D341Med (cell line): Measurements from ENCODE around the gene TXLNB.
"Not testable (repeated sequence)": the region's sequence is repeated elsewhere in the genome, so short reads cannot be mapped to it uniquely, and the experiment has no call there.

ENCODE experiments used
- DNase-seq: peaks from one replicate; pipeline ENCODE4 v3.0.0; 2012; ENCODE audit warnings: low spot score

TXLNB gene

DNA sequence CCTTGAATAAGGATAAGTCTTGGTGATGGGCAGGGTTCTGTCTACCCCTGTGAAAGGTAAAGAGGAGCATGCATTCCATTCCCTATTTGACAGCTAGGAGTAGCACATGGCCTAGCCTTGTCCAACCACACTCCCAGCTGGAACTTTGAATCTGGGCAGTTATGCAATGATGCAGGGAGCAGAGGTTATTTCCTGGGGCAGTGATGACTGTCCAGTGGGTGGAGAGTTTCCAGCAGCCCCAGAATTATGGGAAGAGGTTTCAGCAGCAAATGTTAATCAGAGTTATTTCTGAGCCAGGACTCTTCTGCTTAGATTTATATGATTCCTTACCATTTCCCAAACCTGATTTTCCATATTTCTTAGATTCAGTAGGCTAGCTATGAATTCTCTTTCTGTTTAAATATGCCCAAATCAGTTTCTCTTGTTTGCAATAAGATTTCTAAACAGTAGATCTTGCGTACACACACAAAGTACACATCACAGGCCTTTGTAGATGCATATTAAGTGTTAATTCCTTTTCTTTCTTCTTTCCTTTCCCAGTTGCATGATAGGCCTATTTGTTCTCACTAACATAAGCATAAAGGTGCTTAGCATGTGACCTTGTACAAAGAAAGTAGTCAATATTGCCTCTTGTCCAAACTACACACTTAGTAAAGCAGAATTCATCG, 17.3 kb upstream of the TXLNB start:
- DNase-seq: no peak

DNA sequence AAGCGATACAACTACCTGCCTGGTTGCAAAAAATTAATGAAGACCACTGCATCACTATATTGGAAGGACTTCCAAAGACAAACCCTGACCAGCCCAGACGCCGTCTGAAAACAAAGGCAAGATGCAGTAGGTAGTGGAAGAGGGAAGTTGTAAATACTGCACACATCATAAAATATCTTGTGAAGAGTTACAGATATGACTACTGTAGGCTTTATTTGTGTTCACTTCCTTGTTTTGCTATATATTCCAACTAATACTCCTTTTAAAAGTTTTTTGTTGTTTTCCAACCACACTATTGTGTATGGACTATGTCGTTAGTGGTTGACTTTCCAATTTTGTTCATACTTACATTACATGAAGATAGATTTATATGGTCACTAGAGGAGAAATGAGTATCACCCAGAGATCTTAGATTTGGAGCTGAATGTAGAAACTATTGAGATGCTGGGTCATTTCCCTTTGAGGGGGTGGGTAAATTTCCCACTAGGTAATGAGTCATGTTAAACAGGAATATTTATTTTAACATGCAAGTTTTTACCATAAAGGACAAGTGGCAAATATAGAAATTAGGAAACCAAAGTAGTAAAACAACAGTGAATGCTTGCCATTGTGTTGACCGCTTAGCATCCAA, 16.6 kb upstream of the TXLNB start:
- DNase-seq: no peak

DNA sequence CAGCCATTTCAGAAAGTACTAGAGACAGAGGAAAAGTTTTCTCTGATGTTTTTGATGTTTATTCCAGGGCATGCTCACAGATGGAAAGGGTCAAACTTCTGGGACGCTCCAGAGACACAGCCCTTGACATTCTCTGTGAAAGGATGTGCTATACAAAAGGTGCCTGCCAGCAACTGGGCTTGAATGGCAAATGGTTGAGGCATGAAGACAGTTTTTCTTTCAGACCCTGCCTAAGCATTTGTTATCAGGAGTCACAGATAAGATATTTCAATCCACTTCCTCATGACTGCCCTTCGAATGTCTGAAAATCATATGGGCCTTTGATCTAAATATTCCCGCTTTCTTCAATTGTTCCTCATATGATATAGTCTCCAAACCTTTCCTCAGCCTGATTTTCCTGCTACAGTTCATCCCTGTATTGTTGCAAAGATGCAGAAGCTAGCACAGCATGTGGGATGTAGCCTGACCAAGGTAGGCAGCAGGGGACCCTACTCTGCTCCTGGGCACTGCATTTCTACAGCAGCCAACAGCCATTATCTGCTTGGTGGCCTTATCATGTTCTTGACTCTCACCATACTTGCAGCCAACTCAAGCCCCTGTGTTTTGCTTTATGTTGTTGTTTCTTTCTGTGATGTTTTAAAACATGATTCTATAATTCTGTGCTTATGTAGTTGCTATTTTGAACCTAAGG, 14.6 kb upstream of the TXLNB start:
- no peak for DNase-seq

DNA sequence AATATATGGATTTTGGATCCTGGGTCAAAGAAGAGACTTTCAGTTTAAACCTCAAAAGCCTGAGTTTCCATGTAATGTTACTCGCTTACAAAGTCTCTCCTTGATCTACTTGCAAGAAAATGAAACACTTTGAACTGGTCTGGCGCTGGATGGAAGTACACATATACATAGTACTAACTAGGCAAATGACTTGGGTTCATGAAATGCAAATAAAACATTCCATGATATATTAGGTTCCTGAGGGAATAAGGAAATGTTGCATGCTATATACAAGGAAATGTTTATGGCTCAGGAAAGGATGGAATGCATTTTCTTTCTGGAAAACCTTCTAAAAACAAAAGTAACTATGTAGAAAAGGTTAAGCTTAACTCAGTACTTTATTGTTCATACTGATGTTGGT, 11.4 kb upstream of the TXLNB start:
- no peak for DNase-seq

DNA sequence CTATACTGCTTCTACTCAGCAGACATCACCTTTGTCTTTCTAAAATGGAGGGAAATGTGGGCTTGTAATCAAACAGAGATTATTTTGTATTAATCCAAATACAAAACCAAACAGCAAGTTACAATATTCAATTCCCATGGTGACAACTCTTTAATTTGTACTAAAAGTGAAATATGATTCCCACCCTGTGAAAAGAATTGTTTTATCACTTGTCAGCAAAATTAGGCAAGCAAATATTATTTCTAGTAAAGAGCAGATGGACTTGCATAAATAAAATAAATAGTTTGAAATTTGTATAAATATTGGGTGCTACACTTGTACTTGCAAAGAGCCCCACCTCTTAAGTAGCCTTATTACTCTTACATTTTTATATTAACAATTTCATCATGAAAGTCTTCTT, 6.1 kb upstream of the TXLNB start:
- no peak for DNase-seq

DNA sequence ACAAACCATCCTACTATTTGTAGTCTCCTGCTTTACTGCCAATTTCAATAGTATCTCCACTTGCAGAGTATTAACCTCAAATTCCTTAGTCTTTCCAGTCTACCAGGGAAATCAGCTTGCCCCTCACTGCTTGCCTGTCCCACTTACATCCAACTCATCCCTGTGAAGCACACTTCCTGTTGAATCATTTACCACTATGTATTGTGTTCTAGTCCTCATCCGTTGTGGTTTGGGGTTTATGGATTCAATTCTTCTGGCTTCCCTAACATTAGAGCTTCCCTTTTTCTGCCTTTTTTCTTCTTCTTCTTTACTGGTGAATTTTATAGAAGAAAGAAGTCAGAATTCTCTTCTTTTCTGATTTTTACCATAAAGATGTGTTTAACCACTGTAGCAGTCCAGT, 5.1 kb upstream of the TXLNB start:
- no peak for DNase-seq

DNA sequence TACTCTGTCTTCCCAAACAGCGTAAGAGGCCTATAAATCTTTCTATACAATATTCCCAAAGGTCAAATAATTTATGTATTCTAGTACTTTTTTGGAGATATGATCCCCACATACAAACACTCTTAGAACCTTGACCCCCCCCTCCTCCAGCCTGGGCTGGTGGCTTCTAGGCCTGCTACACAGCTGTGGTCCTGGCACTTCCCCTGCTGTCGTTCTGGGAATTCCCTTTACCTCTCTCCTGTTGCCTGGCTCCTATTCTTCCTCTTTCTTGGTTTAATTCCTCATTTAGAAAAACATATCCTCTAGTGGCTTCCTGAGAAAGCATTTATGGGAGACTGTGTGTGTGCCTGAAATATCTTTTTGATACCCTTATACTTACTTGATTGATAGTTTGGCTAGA, 4.1 kb upstream of the TXLNB start:
- DNase-seq: no peak

DNA sequence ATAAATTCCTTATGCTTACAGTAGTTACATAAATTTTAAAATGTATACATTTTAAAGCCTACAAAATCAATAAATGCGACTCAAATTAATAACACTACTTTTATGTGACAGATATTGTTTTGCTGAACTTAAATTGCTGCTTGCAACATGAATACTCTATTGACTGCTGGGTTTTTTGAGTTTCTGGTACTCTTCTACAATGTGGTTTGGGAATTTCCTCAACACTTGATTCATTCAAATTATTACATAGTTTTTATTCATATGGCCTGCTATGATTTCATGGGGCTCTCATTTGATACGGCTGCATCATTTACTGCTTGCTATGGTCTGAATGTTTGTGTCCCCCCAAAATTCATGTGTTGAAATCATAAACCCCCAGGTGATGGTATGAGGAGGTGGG, 2.3 kb upstream of the TXLNB start:
- no peak for DNase-seq

DNA sequence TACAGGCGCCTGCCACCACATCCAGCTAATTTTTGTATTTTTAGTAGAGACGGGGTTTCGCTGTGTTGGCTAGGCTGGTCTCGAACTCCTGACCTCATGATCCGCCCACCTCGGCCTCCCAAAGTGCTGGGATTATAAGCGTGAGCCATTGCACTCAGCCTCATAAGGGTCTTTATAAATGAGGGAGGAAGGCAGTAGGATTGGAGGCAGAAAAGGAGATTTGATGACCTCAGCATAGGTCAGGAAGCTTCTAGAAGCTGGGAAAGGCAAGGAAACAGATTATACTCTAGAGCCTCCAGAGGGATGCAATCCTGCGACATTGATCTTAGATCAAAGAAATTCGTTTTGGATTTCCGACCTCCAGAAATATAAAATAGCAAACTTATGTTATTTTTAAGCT, 1.4 kb upstream of the TXLNB start:
- not testable (repeated sequence) for DNase-seq

DNA sequence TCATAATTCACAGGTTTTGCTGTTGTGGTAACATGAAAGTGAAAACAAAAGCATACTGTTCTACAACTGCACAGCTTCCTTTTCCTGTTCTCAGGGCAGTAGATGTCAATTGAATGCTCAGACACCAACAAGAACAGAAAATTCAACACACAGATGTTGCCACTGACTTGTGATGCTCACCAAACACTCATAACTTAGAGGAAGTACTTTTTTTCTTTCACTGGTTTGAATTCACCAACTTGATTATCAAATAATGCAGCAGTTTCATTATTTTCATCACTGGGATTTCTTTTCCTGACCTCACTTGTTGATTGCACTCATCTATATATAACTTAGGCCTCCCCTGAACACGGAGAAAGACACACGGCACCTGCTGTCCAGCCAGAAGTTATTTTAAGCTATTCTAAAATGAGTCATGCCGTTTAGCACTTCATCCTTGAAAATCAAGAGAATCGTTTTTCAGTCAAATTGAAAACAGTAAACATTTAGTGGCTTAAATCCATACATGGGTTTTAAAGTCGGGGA, 949 bp downstream of the TXLNB start:
- no peak for DNase-seq

DNA sequence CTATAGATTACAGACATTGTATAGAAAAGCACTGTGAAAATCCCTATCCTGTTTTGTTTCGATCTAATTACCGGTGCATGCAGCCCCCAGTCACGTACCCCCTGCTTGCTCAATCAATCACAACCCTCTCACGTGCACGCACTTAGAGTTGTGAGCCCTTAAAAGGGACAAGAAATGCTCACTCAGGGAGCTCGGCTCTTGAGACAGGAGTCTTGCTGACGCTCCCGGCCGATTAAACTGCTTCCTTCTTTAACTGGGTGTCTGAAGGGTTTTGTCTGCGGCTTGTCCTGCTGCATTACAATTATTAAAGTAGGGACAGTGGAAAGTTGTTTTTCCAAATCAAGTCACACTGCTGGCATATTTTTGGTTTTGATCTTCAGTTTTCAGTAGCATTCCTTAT, 2.6 kb downstream of the TXLNB start:
- no peak for DNase-seq

DNA sequence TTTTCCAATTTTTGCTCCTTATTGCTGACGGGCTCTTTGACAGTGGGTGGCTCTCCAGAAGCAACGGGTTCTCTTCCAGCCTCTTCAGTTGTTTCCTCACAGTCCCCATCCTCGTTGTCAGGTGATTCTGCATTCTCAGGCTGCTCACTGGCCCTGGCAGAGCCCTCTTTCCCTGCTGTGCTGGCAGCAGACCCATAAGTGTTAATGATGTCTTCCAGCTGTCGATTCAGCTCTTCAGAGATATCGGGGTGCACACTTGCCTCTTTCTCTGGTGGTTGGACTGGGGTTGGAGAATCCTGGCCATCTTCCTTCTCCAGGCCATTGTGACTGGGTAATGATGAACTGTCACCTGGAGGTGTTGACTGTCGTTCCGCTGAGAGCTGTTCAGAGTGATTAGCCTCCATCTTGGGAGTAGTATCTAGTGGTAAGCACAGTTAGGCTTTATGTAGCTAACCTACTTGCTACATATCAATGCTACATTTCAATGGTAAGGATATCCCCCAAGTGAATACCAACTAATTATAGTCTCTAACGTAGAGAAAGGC, 3.2 kb downstream of the TXLNB start:
- DNase-seq: no peak

DNA sequence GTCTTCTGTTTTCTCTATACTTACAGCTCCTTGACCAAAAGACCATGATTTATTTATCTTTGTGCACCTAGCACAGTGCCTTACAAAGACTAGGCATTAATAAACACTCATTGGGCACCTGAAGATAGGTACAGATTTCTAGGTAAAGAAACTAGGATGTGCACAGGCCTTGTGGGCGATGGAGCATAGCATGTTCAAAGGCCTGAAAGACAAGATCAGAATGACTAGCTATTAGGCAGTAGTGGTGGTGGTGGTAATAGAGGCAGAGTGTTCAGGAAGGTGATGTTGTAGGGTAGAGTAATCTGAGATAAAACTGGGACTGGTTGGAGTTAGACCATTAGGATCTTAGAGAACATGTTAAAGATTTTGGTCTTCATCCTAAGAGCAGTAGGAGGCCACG, 3.9 kb downstream of the TXLNB start:
- DNase-seq: no peak

DNA sequence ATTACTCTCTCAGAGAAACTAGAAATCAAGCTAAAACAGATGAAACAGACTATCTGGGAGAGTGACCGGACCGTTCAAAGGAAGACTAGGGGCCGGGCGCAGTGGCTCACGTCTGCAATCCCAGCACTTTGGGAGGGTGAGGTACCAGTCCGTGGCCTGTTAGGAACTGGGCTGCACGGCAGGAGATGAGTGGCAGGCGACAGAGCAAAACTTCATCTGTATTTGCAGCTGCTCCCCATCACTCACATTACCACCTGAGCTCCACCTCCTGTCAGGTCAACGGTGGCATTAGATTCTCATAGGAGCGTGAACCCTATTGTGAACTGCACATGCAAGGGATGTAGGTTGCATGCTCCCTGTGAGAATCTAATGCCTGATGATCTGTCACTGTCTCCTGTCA, 5.4 kb downstream of the TXLNB start:
- not testable (repeated sequence) for DNase-seq

DNA sequence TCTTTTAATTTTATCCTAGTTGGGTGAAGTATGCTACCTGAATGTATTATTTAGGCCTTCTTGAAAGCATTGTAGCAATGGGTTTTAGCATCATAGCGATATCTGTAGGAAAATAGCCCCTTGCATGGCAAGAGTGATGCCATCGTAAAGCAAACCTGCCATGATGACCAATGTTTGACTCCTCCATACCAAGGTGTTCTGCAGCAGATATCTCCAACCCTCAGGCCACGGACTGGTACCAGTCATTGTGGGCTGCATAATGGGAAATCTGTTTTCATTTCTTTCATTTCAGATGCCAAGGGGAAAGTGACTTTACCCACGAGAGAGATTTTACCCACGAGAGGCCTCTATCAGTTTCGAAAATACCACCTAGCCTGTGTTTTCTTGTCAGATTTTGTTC, 6.2 kb downstream of the TXLNB start:
- no peak for DNase-seq

DNA sequence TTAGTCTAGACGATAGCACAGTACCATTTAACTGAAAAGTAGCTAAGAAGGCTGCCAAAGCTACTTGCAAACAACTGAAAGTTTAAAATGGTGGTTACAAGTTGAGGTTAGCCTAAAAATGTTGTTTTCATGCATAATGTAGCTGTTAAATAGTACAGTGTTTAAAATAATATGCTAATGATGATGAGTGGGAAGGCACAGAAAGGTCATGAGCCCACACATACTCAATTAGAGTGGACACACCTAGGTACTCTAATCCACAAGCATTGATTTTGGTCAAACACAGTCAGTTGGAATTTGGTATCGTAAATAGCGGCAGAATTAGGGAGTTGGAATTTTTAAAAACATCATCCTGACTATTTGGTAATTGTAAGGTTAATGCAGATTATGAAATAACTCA, 7.0 kb downstream of the TXLNB start:
- no peak for DNase-seq

DNA sequence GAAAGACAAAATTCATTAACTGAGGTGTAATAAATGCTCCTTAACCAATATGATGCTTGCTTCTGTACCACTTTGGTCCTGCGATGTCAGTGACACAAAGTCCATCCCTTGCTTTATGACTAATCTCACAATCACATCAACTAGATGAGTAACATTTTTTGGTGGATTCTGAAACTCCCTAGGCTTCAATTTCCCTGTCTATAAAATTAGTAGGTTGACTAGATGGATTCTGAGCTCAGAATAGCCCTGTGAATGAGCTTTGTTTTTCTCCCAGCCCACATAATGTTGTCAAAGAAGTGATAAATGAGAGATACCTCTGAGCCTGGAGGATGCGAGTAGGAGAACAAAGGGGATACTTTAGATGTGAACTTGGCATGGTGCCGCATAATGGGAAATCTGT, 9.1 kb downstream of the TXLNB start:
- no peak for DNase-seq

DNA sequence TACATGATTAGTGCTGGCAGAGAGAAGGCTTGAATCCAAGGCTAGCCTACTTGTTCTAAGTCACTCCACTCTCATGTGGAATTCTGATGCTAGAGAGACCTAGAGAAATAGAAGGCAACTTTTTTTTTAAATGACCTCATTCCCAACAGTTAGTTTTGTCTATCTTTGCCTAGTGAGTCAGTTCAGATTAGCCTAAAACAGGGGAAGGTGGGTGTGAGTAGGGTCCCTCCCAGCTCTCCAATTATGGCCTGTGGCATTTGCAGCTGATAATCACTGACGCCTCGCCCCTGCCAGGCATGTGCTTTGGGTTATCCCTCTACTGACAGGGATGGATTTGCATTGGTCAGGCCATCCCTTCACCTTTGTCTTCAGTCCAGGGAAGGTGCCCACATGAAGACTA, 13.6 kb downstream of the TXLNB start:
- no peak for DNase-seq

DNA sequence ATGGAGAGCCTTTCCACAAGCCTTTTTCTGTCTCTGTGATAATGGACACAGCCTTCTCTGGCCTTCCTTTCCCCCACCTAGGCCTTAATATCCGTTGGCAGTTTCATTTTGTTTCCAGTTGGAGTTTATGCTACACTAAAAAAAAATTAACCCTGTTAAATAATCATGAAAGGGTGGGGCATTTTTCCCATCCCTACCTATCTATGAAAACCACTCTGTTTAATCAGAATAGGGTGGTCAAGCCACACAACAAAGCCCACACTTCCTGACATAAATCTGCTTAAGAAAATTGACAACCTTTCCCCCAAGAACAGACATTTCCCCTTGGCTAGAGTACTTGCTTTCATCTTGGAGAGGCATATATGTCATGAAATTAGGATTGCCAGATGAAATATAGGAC, 14.2 kb downstream of the TXLNB start:
- no peak for DNase-seq

DNA sequence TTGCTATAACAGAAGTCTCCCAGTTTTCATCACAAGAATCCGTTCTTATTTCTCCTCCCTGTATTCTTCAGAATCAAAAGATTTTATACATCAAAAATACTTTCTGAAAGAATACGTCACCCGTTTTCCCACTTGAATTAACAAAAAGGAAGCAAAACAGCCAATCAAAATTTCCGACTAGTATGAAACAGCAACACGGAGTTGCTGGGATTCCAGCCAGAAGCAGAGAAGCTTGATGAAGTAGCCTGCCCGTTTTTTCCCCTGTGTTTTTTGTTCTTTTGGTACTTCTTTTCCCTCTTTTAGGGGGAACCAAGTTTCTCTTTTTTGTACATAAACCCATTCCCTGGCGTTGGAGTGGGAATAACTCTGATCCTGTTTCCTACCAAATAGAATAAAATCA, 14.6 kb downstream of the TXLNB start:
- no peak for DNase-seq

DNA sequence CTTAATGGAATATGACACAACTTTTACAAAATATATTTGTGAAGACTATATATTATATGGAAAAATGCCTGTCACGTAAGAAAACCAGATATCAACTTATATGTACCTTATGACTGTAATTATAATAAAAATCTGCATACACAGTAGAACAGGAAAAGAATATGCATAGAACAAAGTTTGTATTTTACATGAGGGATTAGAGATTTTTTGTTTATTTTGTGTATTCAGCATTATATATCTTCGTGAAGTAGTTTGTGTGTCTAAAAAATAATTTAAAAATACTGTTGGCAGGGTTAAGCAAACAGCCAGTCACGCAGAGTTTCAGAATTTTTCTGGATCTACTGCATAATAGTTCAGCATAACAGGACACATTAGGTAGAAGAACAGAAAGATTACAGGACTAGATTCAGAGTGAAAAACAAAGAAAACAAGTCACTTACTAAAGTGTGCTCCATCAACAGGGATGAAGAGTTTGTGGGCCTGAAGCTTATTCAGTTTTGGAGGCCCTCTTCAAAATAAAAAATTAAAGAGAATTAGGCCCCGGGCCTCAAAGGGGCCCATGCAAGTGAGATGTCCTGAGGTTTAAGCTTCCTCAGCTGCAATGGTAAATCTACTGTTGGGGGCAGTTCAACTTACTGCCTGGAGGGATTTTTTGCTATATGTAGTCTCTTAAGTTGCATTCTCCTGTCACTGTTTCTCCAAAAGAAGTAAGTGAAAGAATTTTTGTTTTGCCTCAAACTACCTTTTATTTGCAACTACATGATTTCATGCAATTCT, 16.3 kb downstream of the TXLNB start:
- DNase-seq: no peak

DNA sequence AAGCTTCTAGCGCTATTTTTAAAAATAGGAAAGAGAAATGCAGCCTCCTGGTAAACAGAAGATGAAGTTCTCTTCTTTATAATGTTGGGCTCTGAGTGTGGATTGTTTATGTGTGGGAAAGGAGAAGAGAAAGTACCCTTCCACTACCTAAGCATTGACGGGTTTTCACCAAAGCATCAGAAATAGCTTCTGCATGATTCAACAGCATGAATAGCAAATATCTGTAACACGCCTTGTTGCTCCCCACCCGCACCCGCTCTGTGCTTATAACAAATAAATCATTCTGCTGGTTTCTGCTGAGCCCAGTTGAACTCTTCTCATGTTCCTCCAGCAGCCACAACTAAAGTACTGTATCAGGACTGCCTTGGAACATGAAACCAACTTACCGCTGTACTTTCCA, 20.7 kb downstream of the TXLNB start:
- DNase-seq: no peak
